Pancreas (tissue), 10 donors: Measurements from ENCODE around the gene TUBA3C. TPM values are rescaled to one million over a fixed set of nuclear protein-coding genes. Genes with fewer than 3 reads are reported as not detected.

Experiments used
- ATAC-seq, 4 donors: fragments of 200-7000 bp; cut with Tn5 transposase; one replicate each; pipeline versions ENCODE4 v1.8.0 to v1.9.1; 2020; ENCODE audit warnings: mild to moderate bottlenecking in 4 of 4, moderate library complexity in 4 of 4
- DNase-seq, 6 donors: peaks; one replicate each; pipeline ENCODE4 v3.0.0-alpha.2; 2020
- FAIRE-seq: peaks from 2 replicates; lab custom pipeline; 2012; peaks lifted over from hg19 to GRCh38; lab: Jason Lieb, UNC
- H3K27ac ChIP-seq, 4 donors: fragments of 200-600 bp; sonication (generic); 1 replicate in 3 of 4; 2 replicates in 1 of 4; pipeline versions ENCODE4 v1.5.0 to v1.8.0; 2020
- H3K27me3 ChIP-seq, 4 donors: fragments of 200-600 bp; one replicate each; pipeline ENCODE4 v1.8.0; 2021
- H3K36me3 ChIP-seq, 3 donors: fragments of 200-600 bp; sonication (generic) in 1 of 3; one replicate each; pipeline versions ENCODE4 v1.5.0 to v1.8.0; 2020 to 2021
- H3K4me1 ChIP-seq, 3 donors: fragments of 200-600 bp; one replicate each; pipeline ENCODE4 v1.8.0; 2021
- H3K4me3 ChIP-seq, 4 donors: fragments of 200-600 bp; sonication (generic) in 2 of 4; one replicate each; pipeline versions ENCODE4 v1.5.0 to v1.8.0; 2020 to 2021
- H3K9me3 ChIP-seq, 4 donors: fragments of 200-600 bp; one replicate each; pipeline ENCODE4 v1.8.0; 2021
- WGBS, 2 donors: extraction: QIAGEN DNeasy Blood & Tissue Kit; methylation state at CpG; one replicate each; pipeline ENCODE4 v1.1.7; 2013; 5-methylcytosine and 5-hydroxymethylcytosine counted together
- intact Hi-C, 3 donors: fragments of 100-400 bp; cut with DNase I; formaldehyde crosslinking; loops; one replicate each; pipeline versions ENCODE4 v1.11.1 to v1.14.2; 2022
- polyA plus RNA-seq, 2 donors: library from polyadenylated mRNA; stranded (reverse); fragments of 200-250 nt; gene quantifications; one replicate each; pipeline ENCODE4 v1.2.3, GENCODE V29; 2013
- total RNA-seq, 6 donors: library from RNA; stranded (reverse); fragmentation: NEBNext Ultra II Directional in 4 of 6; extraction: Animal tissue kit (Norgen Biotek cat#: 25700) in 4 of 6; gene quantifications; one replicate each; pipeline versions ENCODE4 v1.2.1 to v1.2.4, GENCODE V29; 2021 to 2023
- TF ChIP-seq, protein P1 (sequence below), 4 donors: fragments of 200-600 bp; sonication (generic) in 3 of 4; IDR thresholded peaks; one replicate each; pipeline versions ENCODE4 v1.5.0 to v1.8.0; 2021; ENCODE audit warnings: antibody characterized with exemption in 4 of 4
- donor health status: healthy with polysubstance abuse.
- donor health status: DM: no; HTN: no; CAD: no; lungs with moderate emphysema.
- donor health status: DM: no; HTN: no; CAD: no.
- donor health status: control.
- donor health status: control.
- donor health status: Bipolar disorder and iron deficiency.
- donor health status: DM: yes; HTN: yes; CAD: no.
- donor health status: DM: no; HTN: no; CAD: no.
- donor health status: DM: no; HTN: no; CAD: no.
- donor health status: DM: yes; HTN: yes; CAD: no.

TUBA3C gene
- total and polyA plus RNA-seq, 8 donors: not detected

DNA sequence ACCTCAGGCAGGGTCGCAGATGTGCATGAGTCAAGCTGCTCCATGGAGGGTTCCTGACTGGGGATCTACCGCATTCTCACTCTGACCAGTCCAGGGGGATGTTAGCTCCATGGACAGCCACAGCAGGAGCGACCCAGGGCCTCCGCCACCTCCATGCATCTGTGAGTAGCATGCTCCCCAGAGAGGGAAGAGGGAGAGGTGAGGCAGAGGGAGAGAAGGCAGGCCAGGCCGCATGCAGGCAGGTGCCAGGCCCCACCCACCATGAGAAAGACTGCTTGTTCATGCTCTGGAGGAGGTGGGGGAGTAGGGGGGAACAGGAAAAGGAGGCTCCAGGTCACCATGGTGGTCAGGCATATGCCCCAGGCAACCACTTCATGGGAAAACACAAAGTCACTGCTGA, 20.3 kb downstream of the TUBA3C start:
- TF ChIP-seq, protein P1, sequence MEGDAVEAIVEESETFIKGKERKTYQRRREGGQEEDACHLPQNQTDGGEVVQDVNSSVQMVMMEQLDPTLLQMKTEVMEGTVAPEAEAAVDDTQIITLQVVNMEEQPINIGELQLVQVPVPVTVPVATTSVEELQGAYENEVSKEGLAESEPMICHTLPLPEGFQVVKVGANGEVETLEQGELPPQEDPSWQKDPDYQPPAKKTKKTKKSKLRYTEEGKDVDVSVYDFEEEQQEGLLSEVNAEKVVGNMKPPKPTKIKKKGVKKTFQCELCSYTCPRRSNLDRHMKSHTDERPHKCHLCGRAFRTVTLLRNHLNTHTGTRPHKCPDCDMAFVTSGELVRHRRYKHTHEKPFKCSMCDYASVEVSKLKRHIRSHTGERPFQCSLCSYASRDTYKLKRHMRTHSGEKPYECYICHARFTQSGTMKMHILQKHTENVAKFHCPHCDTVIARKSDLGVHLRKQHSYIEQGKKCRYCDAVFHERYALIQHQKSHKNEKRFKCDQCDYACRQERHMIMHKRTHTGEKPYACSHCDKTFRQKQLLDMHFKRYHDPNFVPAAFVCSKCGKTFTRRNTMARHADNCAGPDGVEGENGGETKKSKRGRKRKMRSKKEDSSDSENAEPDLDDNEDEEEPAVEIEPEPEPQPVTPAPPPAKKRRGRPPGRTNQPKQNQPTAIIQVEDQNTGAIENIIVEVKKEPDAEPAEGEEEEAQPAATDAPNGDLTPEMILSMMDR (IDR thresholded peaks at IDR 0.05): no peak
- Histone ChIP-seq H3K27ac (no peak overlapping the region), H3K9me3 (no peaks in the 10 kb centered on the region), H3K36me3 (no peaks in the 10 kb centered on the region), H3K4me3 (no peak overlapping the region), H3K4me1 (no peaks in the 10 kb centered on the region), H3K27me3 (no peaks in the 10 kb centered on the region)
- DNase-seq (no peak), ATAC-seq (no peak), FAIRE-seq (no peak)
- WGBS, 2 donors: 62 to 73% methylated on average over 5 of the region's 5 CpGs
- intact Hi-C loops: no loop called here

DNA sequence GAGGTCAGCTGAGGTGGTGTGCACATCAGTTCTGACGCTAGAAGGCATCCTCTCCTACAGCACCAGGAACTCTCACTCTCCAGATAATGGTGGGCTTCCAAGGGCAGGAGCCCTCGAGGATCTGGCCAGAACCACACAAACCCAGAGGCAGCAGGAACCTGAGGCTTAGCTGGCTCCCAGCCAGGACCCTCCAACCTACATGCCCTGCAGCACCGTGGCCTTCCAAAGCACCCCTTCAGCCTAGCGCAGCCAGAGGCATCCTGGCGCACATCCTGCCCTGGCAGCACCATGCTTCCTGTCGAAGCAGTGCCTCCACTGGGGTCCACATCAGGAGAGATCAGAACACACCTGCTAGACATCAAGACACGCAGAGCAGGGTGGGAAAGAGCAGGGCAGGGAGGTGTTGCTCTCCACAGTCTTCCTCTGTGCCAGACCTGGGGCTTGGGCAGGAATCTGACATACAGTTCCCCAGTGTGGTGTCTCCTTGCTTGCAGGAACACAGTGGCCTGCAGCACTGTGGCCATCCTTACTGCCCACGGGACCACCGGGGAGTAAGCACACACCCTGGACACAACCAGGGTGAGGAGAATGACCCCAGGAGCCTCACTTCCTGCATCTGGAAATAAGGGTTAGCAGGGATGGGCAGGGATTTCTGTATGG, 21.7 kb downstream of the TUBA3C start:
- 53 to 67% methylated on average over 9 of the region's 9 CpGs for WGBS, 2 donors
- H3K9me3 ChIP-seq: no peaks in the 10 kb centered on the region
- no peaks in the 10 kb centered on the region for H3K4me1 ChIP-seq
- H3K36me3 ChIP-seq: no peaks in the 10 kb centered on the region
- TF ChIP-seq, protein P1 (IDR thresholded peaks at IDR 0.05): no peak
- H3K4me3 ChIP-seq: no peak overlapping the region
- H3K27me3 ChIP-seq: no peaks in the 10 kb centered on the region
- ATAC-seq (no peak), FAIRE-seq (no peak), DNase-seq (no peak)
- no peak overlapping the region for H3K27ac ChIP-seq
- intact Hi-C loops: no loop called here

DNA sequence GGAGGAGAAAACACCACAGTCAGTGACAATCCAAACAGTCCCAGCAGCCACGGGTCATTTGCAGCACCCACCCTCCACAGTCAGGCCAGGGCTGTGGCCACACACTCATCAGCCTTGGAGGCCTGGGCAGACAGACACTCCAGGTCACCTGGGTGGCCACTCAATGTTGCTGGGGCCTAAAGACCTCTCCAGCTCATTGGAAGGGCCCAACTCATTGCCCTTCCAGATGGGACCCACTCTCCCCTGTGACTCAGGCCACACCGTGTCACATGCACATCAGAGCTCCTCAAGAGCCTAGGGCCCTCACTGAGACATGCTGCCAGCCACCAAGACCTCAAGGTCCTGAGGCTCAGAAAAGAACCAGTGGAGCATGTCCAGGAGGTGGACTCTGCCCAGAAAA, 22.4 kb downstream of the TUBA3C start:
- Histone ChIP-seq H3K27me3 (no peaks in the 10 kb centered on the region), H3K9me3 (no peaks in the 10 kb centered on the region), H3K4me3 (no peak overlapping the region), H3K4me1 (no peaks in the 10 kb centered on the region), H3K36me3 (no peaks in the 10 kb centered on the region), H3K27ac (no peak overlapping the region)
- ATAC-seq: no peak
- DNase-seq: no peak
- intact Hi-C loops: no loop called here
- TF ChIP-seq, protein P1 (IDR thresholded peaks at IDR 0.05): no peak
- FAIRE-seq: no peak
- WGBS, 2 donors: 49 to 68% methylated on average over 2 of the region's 2 CpGs

DNA sequence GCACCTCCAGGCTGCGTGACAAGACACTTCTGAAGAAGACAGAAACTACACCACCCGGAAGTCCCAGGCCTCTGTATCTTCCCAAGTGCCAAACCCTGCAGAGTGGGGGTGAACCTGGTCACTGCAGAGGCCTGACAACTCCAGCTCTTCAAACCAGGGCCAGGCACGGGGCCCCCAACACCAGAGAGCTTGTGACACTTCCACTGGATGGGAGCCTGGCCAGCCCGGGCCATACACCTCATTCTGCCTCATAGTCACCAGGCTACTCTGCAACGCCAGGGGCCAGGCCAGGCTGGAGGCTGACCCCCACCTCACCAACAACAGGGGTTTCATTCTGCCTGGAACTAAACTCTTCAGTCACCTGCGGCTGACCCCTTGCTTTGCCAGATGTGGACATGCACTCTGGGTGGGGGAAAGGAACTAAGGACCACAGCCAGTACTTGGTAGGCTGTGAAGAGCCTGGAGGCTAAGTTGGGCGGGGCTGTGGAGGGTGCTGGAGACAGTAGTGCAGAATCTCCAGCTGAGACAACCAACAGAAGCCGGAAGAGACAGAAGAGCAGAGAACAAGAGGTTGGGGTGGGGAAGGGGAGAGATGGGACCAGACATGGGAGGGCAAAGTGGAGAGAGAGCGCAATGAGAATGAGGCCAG, 23.0 kb downstream of the TUBA3C start:
- no peaks in the 10 kb centered on the region for H3K4me1 ChIP-seq
- no peaks in the 10 kb centered on the region for H3K27me3 ChIP-seq
- FAIRE-seq (no peak), ATAC-seq (no peak), DNase-seq (no peak)
- H3K27ac ChIP-seq: no peak overlapping the region
- TF ChIP-seq, protein P1 (IDR thresholded peaks at IDR 0.05): no peak
- intact Hi-C loops: no loop called here
- no peak overlapping the region for H3K4me3 ChIP-seq
- no peaks in the 10 kb centered on the region for H3K9me3 ChIP-seq
- H3K36me3 ChIP-seq: no peaks in the 10 kb centered on the region
- 49 to 50% methylated on average over 9 of the region's 9 CpGs for WGBS, 2 donors

DNA sequence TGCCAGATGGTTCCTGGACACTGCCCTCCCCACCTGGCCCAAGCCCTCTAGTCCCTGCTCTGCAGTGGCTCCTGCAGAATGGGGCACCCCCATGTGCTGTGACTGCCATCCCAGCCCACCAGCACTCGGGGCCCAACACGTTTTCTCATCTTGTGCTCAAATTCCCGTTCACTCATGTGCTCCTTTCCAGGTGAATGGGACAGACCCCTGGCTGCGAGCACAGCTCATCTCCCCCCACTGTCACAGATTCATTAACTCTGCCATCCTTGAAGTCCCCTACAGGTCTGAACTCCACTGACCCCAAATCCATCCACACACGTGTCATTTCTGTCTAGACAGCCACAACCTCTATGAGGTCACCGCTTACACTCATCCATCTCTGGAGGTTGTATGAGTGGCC, 23.6 kb downstream of the TUBA3C start:
- Histone ChIP-seq H3K4me3 (no peak overlapping the region), H3K27ac (no peak overlapping the region), H3K9me3 (no peaks in the 10 kb centered on the region), H3K4me1 (no peaks in the 10 kb centered on the region), H3K36me3 (no peaks in the 10 kb centered on the region), H3K27me3 (no peaks in the 10 kb centered on the region)
- TF ChIP-seq, protein P1 (IDR thresholded peaks at IDR 0.05): no peak
- WGBS, 2 donors: 56 to 70% methylated on average over 6 of the region's 6 CpGs
- FAIRE-seq (no peak), DNase-seq (no peak), ATAC-seq (no peak)
- intact Hi-C loops: no loop called here
